Measurements from ENCODE around the gene TTLL11.

The TTLL11 gene

DNA sequence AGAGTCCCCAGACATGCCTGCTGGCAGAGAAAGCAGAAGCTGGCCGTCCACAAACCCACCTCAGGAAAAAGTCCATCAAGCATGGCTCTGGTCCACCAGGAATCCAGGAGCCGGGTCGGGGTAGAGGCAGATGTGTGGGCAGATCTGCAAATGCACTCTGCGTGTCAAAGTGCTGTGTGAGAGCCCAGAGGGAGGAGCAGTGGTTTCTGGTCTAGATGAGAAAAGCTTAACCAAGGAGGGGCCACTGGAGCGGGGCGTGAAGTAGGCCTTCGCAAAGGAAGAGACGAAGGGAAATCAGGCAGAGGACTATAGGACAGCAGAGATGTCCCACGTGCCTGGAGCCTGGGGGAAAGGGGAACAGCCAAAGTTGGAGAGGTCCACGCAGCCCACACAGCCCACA, 40.0 kb downstream of the TTLL11 start:
- DNase-seq (ENCODE audit: low read depth in 2 of 2), result peak in 1 of 2 donors; percentile 1

DNA sequence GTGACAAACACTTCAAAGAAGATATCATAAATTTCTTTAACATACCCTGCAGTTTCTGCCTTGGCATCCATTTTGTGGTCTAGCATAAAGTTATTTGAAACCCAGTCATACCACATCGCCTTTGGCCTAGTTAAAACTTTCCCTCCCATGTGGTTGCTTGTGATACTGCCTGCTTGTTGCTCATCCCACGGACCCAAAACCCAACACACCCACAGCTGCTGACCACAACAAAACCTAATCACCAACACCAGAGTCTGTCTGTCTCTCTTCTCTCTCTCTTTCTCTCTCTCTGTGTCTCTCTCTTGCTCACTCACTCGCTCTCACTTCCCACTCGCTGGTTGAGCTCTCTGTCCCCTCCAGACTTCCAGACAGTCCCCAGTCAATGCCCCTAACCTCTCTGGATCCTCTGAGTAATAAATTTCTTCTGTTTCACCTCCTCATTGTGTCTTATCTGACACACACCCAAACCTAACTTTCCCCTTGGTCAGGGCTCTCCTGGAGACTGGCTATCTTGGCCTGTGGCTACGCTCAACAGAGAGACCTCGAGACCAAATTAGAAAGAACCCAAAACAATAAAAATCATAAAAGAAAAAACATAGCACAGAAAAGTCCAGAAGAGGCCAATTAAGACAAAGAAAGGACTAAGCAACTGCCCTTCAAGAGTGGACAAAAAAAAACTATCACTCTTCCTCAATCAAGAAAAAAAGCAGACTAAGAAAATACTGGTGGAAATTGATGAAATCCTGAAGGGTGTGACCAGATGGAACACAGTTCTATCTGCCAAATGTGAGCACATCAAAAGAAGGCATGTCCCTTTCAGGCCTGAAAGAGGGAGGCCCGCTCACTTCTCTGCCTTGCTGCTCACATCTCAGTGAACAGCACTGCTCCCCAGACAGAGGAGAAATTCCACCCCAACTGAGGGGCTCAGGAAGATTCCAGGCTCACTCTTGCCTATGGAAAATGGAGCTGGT, 41.5 kb downstream of the TTLL11 start:
- peak; percentile 42 to 53 for DNase-seq (ENCODE audit: low read depth in 2 of 2)

DNA sequence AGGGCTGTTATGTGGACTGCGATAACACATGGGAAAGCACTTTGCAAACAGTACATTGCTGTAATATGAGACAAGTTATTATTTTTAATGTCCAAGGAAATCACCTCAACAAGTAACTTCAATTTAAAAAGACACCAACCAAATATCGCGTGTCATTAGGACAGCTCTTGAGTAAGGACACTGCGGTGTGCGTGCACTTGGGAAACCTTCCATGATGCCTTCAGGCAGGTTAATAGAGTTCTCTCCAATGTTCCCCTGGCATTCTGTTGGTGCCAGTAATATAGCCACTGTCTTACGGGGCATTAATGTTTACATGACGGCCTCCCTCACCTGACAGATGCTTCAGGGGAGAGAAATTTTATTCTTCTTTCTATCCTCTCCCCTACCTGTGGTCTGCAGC, 42.9 kb downstream of the TTLL11 start:
- no peak for DNase-seq (ENCODE audit: low read depth in 2 of 2)

DNA sequence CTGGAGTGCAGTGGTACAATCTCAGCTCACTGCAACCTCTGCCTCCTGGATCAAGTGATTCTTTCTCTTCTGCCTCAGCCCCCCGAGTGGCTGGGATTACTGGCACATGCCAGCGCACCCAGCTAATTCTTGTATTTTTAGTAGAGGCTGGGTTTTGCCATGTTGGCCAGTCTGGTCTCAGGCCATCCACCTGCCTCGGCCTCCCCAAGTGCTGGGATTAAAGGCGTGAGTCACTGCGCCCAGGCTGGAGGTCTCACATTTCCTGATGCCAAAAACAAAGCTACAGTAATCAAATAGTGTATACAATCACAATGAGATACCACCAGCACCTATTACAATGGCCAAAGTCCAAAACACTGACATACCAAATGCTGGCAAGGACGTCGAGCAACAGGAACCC, 51.1 kb downstream of the TTLL11 start:
- no peak for DNase-seq (ENCODE audit: low read depth in 2 of 2)

DNA sequence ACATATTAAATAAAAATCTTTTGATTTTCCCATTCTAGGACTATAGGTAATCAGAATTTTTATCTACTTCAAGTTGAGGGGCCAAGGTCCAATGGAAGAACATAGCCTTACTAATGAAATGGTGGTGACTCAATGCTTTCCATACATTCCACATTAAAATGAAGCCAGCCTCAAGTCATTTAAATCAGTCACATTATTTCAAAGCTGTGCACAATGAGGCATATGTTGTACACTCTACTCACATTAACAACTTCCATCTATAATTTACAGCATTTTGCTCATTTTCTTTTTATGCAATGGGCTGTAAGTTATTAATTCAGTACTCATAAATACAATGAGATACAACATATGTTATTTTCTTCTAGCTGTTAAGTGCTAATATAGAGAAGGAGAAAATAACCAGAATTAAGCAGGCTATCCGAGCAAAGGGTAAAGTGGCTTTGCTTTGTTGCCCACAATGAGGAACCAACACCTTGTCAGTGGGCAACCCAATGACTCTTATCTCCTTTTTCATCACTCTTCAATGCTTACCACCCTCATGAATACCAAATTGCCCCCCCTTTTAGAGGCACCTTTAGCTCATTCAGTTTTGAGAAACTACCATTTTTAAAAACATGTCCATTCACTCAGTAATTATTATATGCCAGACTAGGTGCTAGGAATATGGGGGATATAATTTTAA, 52.4 kb downstream of the TTLL11 start:
- no peak for DNase-seq (ENCODE audit: low read depth in 2 of 2)

DNA sequence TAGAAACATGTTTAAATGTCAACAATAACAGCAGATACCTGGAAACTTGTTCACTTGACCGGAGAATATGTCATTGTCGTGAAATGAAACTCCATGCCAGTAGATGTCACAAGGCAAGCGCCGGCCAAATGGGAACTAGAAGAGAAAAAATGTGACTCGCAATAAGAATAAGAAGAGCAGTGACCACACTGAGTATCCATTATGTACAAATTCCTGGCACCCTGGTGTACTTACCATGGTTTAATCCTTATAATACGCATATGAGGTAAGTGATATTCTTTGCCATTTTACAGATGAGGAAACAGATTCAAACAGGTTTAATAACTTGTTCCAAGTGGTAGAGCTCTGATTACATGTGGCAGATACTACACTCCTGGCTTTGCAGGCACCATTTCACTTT, 53.9 kb downstream of the TTLL11 start:
- no peak for DNase-seq (ENCODE audit: low read depth in 2 of 2)

DNA sequence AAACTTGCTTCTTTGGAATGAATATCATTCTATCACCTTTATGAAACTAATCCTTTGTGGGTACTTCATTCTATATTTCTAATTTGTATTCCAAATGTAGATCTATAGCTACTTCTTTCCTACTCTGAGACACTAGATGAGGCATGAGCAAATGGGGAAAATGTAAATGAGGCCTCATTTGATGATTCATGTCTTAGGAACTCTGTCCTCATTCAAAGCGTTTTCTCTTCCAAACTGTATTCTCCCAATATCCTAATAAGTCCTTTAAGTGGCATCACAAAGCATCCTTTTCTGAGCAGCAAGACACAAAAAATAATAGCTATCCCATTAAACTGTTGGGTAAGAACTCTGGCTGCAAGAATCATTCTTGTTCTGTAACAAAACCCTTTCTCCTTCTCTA, 56.1 kb downstream of the TTLL11 start:
- DNase-seq (ENCODE audit: low read depth in 2 of 2), result no peak

DNA sequence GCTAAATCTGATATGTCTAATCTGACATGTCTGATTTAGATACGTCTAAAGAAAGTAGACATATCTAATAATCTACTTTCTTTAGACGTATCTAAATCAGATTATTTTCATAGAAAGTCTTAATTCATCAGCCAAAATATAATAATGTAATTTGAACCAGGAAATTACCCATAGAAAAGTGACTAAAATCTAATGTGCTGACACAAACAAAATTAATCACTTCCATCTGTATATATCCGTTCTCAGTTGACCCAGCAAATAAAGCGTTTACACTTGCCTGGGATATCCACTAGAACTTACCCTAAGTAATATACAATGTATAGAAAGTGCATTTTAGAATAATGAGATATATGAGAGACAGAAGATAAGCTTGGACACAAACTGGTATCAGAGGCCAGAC, 56.7 kb downstream of the TTLL11 start:
- DNase-seq (ENCODE audit: low read depth in 2 of 2), result no peak

DNA sequence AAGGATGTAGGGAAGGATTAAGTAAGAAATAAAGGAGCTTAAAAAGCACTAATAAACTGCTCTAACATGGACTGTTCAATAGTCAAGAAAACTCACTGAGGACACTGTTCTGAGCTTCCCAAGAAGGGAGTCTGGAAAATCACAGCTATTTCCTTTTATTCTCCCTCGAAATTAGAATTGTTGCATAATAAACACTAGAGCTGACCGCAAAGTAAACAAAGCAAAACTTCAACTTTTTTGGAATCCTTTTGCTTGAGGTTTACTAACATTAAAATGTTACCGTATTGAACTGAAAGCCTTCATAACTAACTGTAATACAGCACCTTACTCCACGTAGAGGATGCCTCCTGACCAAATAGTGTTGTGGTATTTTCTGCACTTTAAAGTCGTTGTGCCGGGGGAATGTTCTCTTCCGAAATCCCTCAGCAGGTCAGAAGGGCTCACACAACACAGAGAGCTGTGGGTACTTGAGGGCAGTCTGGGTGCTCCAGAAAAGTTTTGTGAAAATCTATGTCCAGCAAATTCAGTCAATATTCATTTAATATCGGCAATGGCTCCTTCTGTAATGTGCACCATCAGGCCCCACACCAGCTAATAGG, 59.2 kb downstream of the TTLL11 start:
- DNase-seq (ENCODE audit: low read depth in 2 of 2), result no peak

DNA sequence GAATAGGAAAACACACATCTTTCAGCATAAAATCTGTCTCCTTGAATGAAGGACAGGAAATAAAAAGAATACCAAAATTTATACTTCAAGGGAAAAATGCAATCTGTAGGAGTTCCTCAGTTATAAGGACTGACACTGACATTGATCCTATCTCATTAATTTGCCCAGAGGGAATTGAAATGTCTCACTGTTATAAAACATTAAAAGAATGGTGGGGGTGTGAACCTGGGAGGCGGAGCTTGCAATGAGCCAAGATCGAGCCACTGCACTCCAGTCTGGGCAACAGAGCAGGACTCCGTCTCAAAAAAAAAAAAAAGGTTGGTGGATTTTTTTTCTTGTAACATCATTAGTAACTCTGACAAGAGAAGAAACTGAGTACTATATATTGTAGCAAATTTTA, 60.8 kb downstream of the TTLL11 start:
- no peak for DNase-seq (ENCODE audit: low read depth in 2 of 2)

DNA sequence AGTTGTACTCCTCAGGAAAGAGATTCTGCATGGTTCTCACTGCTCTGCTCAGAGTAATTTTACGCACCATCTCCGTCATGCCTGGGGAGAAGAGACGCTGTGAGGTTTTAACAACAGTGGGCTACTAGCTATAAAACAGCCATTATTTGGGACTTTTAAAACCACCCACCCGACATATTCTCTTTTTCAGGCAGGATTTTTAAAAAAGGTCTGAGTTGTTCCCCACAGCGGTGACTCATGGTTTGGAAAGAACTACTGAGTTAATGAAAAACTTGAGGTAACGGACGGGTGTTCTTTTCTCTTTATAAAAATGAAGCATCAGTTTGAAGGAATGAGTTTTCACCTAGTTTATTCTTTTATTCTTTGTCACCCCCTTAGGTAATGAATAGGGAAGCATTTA, 61.3 kb downstream of the TTLL11 start:
- DNase-seq (ENCODE audit: low read depth in 2 of 2), result no peak

DNA sequence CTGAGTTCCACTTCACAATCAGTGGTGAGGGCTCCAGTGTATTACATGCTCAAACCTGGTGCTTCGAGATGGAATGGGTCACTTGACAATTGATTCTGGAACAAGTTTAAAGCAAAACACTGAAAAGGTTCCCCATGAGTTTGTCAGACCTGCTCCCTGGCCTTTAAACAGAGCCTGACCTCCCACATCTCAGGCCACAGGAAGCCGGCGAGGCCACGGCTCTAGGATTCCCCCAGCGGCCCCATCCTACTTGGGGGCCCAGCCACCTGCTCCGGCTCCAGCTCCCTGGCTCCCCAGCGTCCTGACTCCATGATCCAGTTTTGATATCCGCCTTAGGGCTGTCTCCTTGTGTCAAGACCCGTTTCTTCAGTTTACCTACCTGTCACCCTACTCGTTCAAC, 62.0 kb downstream of the TTLL11 start:
- DNase-seq (ENCODE audit: low read depth in 2 of 2), result no peak

DNA sequence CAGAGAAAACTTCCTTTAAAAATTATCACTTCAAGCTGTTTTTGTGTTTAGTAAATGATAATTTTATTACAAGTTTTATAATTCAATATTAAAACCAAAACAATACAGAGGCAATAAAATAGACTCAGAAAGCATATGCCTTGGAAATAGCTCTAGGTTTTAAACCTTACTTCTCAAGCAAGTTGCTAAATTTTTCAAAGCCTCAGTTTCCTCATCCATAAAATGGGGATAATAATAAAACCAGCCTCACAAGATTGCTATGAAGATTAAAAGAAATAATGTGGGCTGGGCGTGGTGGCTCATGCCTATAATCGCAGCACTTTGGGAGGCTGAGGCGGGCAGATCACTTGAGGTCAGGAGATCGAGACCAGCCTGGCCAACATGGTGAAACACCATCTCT, 62.8 kb downstream of the TTLL11 start:
- DNase-seq (ENCODE audit: low read depth in 2 of 2), result no peak

DNA sequence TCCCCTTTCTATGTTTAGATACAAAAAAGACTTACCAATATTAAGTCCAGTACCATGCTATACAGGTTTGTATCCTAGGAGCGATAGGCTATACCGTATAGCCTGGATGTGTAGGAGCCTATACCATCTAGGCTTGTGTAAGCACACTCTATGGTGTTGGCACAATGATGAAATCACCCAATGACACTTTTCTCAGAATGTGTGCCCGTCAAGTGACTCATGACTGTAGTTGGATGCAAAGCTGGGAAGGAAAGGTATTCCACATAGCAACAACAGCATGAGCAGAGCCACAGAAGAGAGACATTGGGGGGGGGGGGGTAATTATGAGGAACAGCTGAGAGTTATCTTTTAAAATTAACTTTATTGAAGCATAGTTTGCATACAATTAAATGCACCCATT, 63.2 kb downstream of the TTLL11 start:
- DNase-seq (ENCODE audit: low read depth in 2 of 2), result no peak

DNA sequence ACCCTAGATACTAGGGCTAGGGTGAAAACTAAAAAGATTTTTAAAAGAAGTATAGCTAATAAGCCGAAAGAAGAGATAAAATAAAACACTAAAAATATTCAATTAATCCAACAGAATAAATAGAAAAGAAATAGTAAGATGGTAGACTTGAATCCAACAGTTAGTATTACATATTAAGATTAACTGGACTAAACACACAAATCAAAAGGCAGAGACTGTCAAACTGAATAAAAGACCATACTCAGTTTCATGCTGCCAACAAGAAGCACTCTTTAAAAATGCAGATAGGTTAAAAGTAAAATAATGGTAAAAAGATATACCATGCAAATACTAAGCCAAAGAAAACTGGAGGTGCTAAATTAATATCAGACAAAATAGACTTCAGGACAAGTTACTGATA, 65.0 kb downstream of the TTLL11 start:
- no peak for DNase-seq (ENCODE audit: low read depth in 2 of 2)

DNA sequence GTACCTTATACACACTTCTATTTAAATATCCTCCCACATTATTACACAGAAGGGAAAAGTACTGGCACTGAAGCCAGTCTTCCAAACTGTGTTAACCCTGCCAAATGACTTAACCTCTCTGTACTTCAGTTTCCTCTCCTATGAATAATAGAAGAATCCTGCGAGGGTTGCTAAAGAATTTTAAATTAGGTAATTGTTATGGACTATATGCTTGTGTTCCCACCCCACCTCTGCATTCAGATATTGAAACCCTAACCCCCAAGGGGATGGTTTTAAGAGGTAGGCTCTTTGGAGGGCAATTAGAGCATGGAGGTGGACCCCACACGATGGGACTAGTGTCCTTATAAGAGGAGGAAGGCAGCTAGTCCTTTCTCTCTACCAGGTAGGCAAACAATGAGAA, 72.7 kb downstream of the TTLL11 start:
- DNase-seq (ENCODE audit: low read depth in 2 of 2), result no peak

DNA sequence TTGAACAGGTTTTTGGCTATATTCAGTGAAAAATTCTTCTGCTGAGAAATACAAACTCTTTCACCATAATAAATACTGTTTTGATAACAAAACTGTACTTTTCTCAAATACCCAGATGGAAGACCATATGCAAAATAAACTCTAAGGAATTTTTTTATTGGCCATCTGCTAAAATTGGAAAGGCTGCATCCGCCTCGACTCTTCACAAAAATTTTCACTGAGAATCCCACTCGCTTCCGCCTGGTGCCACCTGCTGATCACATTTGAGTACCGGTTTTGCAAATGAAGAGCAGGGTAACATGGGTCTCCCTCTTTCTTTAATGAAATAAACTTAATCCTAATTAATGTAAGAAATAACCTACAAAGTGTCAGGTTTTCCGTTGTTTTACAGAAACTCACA, 76.4 kb downstream of the TTLL11 start:
- no peak for DNase-seq (ENCODE audit: low read depth in 2 of 2)

DNA sequence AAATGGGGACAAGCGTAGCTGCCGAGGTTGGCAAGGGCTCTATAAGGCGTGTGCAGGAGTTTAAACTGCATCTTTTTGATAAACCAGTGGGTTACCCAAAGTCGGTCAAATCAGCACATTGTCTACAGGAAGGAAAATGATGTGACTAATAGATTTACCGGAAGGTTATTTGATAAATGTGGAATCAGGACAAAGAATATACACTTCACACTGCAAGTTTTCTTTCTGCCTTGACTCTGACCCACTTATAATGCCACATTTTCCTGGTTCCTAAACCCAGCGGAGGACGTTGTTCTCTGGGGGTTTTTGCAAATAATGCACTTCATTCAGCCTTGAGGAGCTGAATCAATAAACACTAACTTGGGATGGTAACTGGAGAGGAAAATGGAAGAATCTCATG, 76.8 kb downstream of the TTLL11 start:
- DNase-seq (ENCODE audit: low read depth in 2 of 2), result no peak

DNA sequence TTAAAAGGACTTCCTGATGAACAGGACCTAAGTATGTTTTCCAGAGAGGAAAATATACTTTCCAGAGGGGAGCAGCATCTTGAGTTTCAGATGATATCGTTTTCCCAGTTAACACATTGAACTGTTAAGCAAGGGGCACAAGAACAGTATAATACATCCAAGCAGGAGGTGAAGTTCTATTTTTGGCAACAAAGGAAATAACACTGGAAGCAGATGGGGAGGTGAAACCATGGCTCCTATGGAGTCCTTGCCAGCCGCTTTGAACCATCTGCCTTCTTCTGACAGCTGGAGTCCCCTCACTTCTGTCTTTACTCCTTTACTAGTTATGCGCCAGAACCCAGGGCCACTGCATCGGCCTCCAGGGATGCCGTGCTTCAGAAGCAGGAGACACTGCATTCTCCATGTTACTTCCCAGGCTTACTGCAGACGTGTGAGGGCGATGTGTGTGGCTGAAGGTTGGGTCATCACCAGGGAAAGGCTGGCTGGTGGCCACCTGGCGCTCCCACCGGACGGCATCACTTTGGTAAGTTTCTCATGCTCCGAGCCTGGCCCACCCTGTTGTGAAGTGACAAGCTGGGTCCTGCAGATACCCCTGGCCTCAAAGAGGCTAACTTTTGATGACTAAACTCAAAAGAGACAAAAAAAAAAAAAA, 77.8 kb downstream of the TTLL11 start:
- DNase-seq (ENCODE audit: low read depth in 2 of 2), result no peak

DNA sequence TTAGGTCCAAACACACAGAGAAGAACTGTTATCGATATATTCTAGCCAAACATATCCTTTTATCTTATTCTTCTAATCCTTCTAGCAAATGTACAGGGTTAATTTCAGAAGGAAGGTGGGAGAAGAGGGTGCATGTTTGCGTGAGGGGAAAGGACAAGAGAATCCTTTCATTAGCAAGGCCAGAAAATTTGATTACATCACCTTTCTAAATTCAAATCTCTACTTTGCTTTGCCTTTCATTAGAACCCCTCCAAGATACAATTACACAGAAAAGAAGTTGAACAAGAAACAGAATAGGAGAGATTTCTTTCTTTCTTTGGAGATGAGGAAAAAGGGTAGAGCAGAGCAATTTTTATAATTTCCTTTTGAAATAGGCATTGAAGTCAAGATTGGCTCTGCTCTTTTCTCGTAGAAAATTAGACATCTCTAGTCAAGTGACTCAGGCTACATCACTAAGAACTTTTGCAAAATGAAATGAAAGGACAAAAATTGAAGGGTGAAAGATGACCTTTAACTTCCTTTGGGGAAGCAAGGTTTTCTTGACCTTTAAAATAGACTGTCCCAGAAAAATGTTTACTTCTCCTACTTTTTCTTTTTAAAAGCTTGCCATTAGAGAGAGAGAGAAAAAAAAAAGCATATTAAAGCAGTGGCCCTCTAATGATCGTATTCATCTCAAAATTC, 81.2 kb downstream of the TTLL11 start:
- DNase-seq (ENCODE audit: low read depth in 2 of 2), result no peak

DNA sequence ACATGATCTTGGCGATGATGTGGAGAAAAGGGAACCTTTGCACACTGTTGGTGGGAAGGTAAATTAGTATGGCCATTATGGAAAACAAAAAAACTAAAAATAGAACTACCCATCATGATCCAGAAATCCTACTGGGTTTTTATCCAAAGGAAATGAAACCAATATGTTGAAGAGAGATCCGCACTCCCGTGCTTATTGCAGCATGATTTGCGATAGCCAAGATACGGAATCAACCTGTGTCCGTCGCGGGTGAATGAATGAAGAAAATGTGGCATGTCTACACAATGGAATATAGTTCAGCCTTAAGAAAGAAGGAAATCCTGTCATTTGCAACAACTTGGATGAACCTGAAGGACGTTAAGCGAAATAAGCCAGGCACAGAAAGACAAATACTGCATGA, 84.5 kb downstream of the TTLL11 start:
- DNase-seq (ENCODE audit: low read depth in 2 of 2), result no peak

DNA sequence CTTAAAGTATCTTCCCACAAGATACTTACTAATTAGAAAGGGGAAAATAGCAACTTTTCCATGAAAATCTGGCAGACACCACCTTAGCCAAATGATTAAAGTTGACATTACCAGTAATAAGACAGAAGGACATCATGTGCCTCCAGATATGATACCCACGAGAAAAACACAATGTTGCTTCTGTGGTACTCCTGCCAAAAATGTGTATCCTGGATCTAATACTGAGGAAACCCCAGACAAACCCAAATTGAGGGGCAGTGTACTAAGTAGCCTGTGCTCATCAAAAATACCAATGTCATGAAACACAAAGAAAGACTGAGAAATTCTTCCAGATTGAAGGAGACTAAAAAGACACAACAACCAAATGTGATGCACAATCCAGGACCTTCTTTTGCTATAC, 85.3 kb downstream of the TTLL11 start:
- no peak for DNase-seq (ENCODE audit: low read depth in 2 of 2)
